Keratinocyte (primary cell): Measurements from ENCODE around the gene IFT172. TPM values are rescaled to one million over a fixed set of nuclear protein-coding genes. Genes with fewer than 3 reads are reported as not detected.

Experiments
- DNase-seq: peaks from one replicate; pipeline ENCODE4 v3.0.0-alpha.2; 2011; ENCODE audit warnings: low read depth, missing footprints, low spot score
- FAIRE-seq: peaks from 2 replicates; lab custom pipeline; 2011; peaks lifted over from hg19 to GRCh38; lab: Jason Lieb, UNC
- H2AFZ ChIP-seq: 2 replicates; pipeline ENCODE4 v1.6.0; 2012; ENCODE audit warnings: low read length, control low read depth, inconsistent platforms; ENCODE audit not compliant: control insufficient read depth
- H3K27ac ChIP-seq: 2 replicates; pipeline ENCODE4 v1.5.1; 2011; ENCODE audit warnings: low read length; ENCODE audit not compliant: control insufficient read depth, insufficient read depth
- H3K27me3 ChIP-seq: 3 replicates; pipeline ENCODE4 v1.6.0; 2011; ENCODE audit warnings: low read length; ENCODE audit not compliant: control insufficient read depth, insufficient read depth; ENCODE audit errors: extremely low read depth
- H3K36me3 ChIP-seq, 2 experiments: 2 replicates in 1 of 2; 3 replicates in 1 of 2; pipeline ENCODE4 v1.5.1; 2011; ENCODE audit warnings: low read length in 2 of 2, mild to moderate bottlenecking in 1 of 2; ENCODE audit not compliant: control insufficient read depth in 2 of 2, insufficient read depth in 2 of 2; ENCODE audit errors: extremely low read depth in 1 of 2
- H3K4me1 ChIP-seq: 3 replicates; pipeline ENCODE4 v1.5.1; 2011; ENCODE audit warnings: low read length; ENCODE audit not compliant: control insufficient read depth, insufficient read depth; ENCODE audit errors: extremely low read depth
- H3K4me2 ChIP-seq: 3 replicates; pipeline ENCODE4 v1.6.0; 2011; ENCODE audit warnings: low read depth, low read length; ENCODE audit not compliant: control insufficient read depth, insufficient read depth; ENCODE audit errors: extremely low read depth
- H3K4me3 ChIP-seq, 3 experiments: fragments of 200-600 bp in 1 of 3; sonication (generic) in 1 of 3; 2 replicates in 2 of 3; 3 replicates in 1 of 3; pipeline ENCODE4 v1.5.1; 2011 to 2016; ENCODE audit warnings: low read length in 3 of 3, mild to moderate bottlenecking in 3 of 3, control low read depth in 2 of 3, inconsistent platforms in 1 of 3, low read depth in 1 of 3, mixed read lengths in 1 of 3, mixed run types in 1 of 3, moderate library complexity in 1 of 3; ENCODE audit not compliant: control insufficient read depth in 2 of 3, insufficient read depth in 2 of 3; ENCODE audit errors: extremely low read depth in 1 of 3
- H3K79me2 ChIP-seq: 2 replicates; pipeline ENCODE4 v1.6.0; 2012; ENCODE audit warnings: low read length; ENCODE audit not compliant: control insufficient read depth, insufficient read depth
- H3K9ac ChIP-seq: 3 replicates; pipeline ENCODE4 v1.6.0; 2011; ENCODE audit warnings: low read length; ENCODE audit not compliant: control insufficient read depth, insufficient read depth; ENCODE audit errors: extremely low read depth
- H3K9me1 ChIP-seq: 3 replicates; pipeline ENCODE4 v1.6.0; 2011; ENCODE audit warnings: low read length; ENCODE audit not compliant: control insufficient read depth, insufficient read depth; ENCODE audit errors: extremely low read depth
- H3K9me3 ChIP-seq: 2 replicates; pipeline ENCODE4 v1.5.1; 2012; ENCODE audit warnings: low read depth, low read length; ENCODE audit not compliant: control insufficient read depth
- H4K20me1 ChIP-seq: 3 replicates; pipeline ENCODE4 v1.6.0; 2011; ENCODE audit warnings: low read length; ENCODE audit not compliant: control insufficient read depth, insufficient read depth; ENCODE audit errors: extremely low read depth
- CTCF ChIP-seq, 3 experiments: IDR thresholded peaks in 1 of 3; conservative IDR thresholded peaks in 1 of 3; optimal IDR thresholded peaks in 1 of 3; 2 replicates in 2 of 3; 3 replicates in 1 of 3; pipeline versions ENCODE3 to v1.5.1; 2011; ENCODE audit warnings: low read length in 3 of 3, mild to moderate bottlenecking in 3 of 3, moderate library complexity in 2 of 3, control low read depth in 1 of 3, inconsistent platforms in 1 of 3; ENCODE audit not compliant: insufficient read depth in 2 of 3; ENCODE audit errors: extremely low read depth in 1 of 3
- EZH2 ChIP-seq: IDR thresholded peaks from one replicate; pipeline ENCODE4 v1.6.1; 2012; ENCODE audit warnings: inconsistent platforms, mild to moderate bottlenecking, low read length, moderate library complexity
- dilution Hi-C: fragments of 300-500 bp; cut with MboI; formaldehyde crosslinking; loops from one replicate; pipeline ENCODE4 v1.7.0; 2020; ENCODE audit warnings: low sequenced_read_pairs; ENCODE audit not compliant: extremely low pct_ligation_motif_present
- polyA plus RNA-seq, 5 experiments: library from polyadenylated mRNA; depleted of rRNA in 3 of 5; stranded (reverse) in 3 of 5; stranded (forward) in 1 of 5; unstranded in 1 of 5; fragments of >200 nt; gene quantifications; 1 replicate in 1 of 5; 2 replicates in 3 of 5; 3 replicates in 1 of 5; pipeline versions ENCODE4 v1.2.1 to v1.2.3, GENCODE V29; 2011 to 2012; ENCODE audit warnings: missing spikeins in 2 of 5, low read depth in 1 of 5, low replicate concordance in 1 of 5

IFT172 gene
- polyA plus RNA-seq, 1 donor (not counting 4 experiments of a cell fraction or from before 2014, with no cell fraction given) = 12.7 TPM

- H3K4me2 ChIP-seq = peak within 1 kb of the TSS; percentile 72
- H4K20me1 ChIP-seq = no peaks in the 10 kb centered on the region
- peak within 1 kb of the TSS; percentile 36 for H3K27ac ChIP-seq
- H3K9me3 ChIP-seq = no peaks in the 10 kb centered on the region
- dilution Hi-C loops = no loop called here
- DNase-seq (no peak), FAIRE-seq (no peak)
- H3K4me1 ChIP-seq = peaks cover 21% of the 10 kb centered on the region
- no peaks in the 10 kb centered on the region for H3K9me1 ChIP-seq
- H2AFZ ChIP-seq = peak within 1 kb of the TSS; percentile 49
- H3K4me3 ChIP-seq = peak within 1 kb of the TSS; percentile 35 to 72 (median 70)
- H3K27me3 ChIP-seq = no peaks in the 10 kb centered on the region
- peak within 1 kb of the TSS; percentile 76 for H3K9ac ChIP-seq
- peaks cover 22 to 39% of the 10 kb centered on the region in 2 experiments for H3K36me3 ChIP-seq
- TF ChIP-seq CTCF (optimal IDR thresholded peaks at IDR 0.05 in 1 of 3, IDR thresholded peaks at IDR 0.05 in 1 of 3, conservative IDR thresholded peaks at IDR 0.05 in 1 of 3; ENCODE audit: extremely low read depth in 1 of 3, insufficient read depth in 2 of 3, low read length in 3 of 3) = peak in 1 of 3 experiments; percentile 58
- no peak for TF ChIP-seq EZH2
- no peaks in the 10 kb centered on the region for H3K79me2 ChIP-seq
These were observed 47.3 kb downstream of the IFT172 start, which contains the start of gene KRTCAP3 for GRCh38 chr2:27441958-27442919. KRTCAP3 (plus strand) TSS chr2:27442381; CDS start chr2:27442413, 32 bp downstream.

- Histone ChIP-seq H3K9ac (no peak overlapping the region), H3K4me3 (no peak overlapping the region), H2AFZ (no peak overlapping the region), H3K4me1 (peaks cover 20% of the 10 kb centered on the region), H3K9me1 (no peaks in the 10 kb centered on the region), H3K4me2 (no peak overlapping the region), H3K36me3 (peaks cover 30 to 46% of the 10 kb centered on the region in 2 experiments), H3K27me3 (no peaks in the 10 kb centered on the region), H4K20me1 (peaks cover 3% of the 10 kb centered on the region), H3K79me2 (no peaks in the 10 kb centered on the region), H3K9me3 (no peaks in the 10 kb centered on the region), H3K27ac (no peak overlapping the region)
- FAIRE-seq = no peak
- TF ChIP-seq EZH2 (no peak), CTCF (optimal IDR thresholded peaks at IDR 0.05 in 1 of 3, IDR thresholded peaks at IDR 0.05 in 1 of 3, conservative IDR thresholded peaks at IDR 0.05 in 1 of 3; ENCODE audit: extremely low read depth in 1 of 3, insufficient read depth in 2 of 3, low read length in 3 of 3) (no peak)
- no peak for DNase-seq
- dilution Hi-C loops = no loop called here
These were observed 48.2 kb downstream of the IFT172 start for GRCh38 chr2:27441226-27441926.
